DMS53 (cell line): Measurements from ENCODE around the gene SELE.

Experiments
- DNase-seq: peaks from one replicate; lab custom pipeline; 2025; lab: John Stamatoyannopoulos, UW

SELE gene, protein sequence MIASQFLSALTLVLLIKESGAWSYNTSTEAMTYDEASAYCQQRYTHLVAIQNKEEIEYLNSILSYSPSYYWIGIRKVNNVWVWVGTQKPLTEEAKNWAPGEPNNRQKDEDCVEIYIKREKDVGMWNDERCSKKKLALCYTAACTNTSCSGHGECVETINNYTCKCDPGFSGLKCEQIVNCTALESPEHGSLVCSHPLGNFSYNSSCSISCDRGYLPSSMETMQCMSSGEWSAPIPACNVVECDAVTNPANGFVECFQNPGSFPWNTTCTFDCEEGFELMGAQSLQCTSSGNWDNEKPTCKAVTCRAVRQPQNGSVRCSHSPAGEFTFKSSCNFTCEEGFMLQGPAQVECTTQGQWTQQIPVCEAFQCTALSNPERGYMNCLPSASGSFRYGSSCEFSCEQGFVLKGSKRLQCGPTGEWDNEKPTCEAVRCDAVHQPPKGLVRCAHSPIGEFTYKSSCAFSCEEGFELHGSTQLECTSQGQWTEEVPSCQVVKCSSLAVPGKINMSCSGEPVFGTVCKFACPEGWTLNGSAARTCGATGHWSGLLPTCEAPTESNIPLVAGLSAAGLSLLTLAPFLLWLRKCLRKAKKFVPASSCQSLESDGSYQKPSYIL

DNA sequence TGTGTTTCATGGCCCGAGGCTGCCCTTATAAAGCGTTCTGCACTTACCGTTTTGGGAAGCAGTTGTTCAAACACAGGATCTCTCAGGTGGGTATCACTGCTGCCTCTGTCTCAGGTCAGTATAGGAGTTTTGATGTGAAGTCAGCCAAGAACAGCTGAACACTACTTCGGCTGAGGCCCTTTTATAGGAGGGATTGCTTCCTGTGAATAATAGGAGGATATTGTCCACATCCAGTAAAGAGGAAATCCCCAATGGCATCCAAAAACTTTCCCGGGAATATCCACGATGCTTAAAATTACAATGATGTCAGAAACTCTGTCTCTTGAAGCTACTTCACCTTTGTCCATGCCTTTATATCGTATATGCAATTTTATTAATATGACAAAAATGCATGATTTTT lies at the start of gene SELE:
SELE (minus strand) TSS at position 156 of the 400 bp plus-strand sequence. CDS start 467 bp downstream, outside the sequence.
- no peak for DNase-seq

GRCh38 chr1:169782596-169782995 lies 48.7 kb upstream of the SELE start:
- DNase-seq: no peak

- DNase-seq: no peak
Observed at GRCh38 chr1:169779970-169780369, 46.1 kb upstream of the SELE start.

GRCh38 chr1:169779150-169779549 lies 45.3 kb upstream of the SELE start:
- no peak for DNase-seq

DNA sequence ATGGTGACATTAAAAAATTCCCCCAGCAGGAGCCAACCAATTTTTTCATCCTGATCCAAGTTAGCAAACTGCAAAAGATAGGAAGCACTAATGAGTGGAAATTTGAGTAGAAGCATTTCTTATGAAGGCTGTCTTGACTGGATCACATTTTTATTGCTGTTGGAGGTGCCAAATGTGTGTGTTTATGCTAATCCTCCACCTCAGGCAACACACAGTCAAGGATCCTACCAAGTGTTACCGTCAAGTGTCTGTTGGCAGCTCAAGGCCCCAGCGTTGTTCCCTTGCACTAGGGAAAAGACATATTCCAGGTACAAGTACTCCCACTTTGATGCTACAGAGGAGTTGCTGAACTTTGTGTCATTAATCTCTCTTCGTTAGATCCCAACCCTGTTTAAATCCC lies 42.6 kb upstream of the SELE start:
- DNase-seq: no peak

- DNase-seq: no peak
Observed at GRCh38 chr1:169768161-169768560, 34.3 kb upstream of the SELE start.

GRCh38 chr1:169765580-169766331 lies 31.9 kb upstream of the SELE start:
- no peak for DNase-seq

GRCh38 chr1:169764919-169765318 lies 31.0 kb upstream of the SELE start:
- no peak for DNase-seq

DNA sequence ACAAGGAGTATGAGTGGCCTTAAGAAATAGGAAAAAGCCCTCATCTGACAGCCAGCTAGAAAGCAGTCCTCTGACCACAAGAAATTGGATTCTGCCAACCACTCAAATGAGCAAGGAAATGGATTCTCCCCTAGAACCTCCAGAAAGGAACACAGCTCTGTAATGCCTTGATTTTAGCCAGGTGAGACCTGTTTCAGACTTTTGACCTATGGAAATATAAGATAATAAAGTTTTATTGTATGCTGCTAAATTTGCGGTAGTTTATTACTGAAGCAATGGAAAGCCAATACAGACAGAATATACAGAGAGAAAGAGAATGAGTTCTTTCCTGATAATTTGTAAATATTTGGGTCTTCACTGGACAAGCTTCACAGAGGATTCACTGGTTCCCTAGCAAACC lies 28.8 kb upstream of the SELE start:
- no peak for DNase-seq

GRCh38 chr1:169759038-169759437 lies 25.2 kb upstream of the SELE start:
- no peak for DNase-seq

GRCh38 chr1:169753549-169753948 lies 19.7 kb upstream of the SELE start:
- no peak for DNase-seq

GRCh38 chr1:169750041-169750440 lies 16.2 kb upstream of the SELE start:
- DNase-seq: no peak

DNA sequence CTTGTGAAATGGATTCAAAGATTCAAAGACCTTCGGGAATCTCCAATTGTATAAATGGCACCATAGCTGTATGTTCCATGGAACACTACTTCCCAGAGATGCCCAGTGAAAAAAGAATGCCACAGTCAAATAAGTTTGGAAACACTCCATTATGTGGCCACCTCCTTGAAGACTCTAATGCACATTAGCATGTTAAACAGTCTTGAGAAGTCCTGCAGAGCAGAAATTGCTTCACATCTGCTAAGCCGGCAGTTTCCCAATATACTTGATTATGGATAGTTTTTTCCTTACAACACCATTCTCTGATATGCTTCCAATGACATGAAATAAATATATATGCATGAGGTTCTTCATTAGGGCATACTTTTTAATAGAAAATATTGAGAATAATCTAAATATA lies 12.7 kb upstream of the SELE start:
- no peak for DNase-seq

- DNase-seq: no peak
Observed at GRCh38 chr1:169745015-169745861, 11.4 kb upstream of the SELE start.

GRCh38 chr1:169741666-169742394 lies 8.0 kb upstream of the SELE start:
- peak; percentile 19 for DNase-seq

- no peak for DNase-seq
Observed at GRCh38 chr1:169739980-169740379, 6.1 kb upstream of the SELE start.

DNA sequence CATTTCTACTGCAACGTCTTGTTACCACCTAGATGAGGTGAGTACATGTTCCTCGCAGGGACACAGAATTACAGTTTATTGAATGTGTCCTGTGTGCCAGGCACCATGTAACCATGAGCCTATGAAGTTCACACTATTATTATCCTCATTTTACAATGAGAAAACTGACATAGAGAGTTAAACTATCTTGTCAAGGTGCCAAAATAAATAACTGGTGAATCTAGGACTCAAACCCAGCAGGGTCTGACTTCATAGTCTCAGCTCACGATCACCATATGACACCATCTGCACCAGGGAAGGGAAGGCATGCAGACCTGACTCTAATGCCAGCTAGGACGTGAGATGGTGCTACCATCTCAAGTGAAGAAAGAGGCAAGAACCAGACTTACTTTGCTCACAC lies 2.4 kb downstream of the SELE start:
- no peak for DNase-seq

GRCh38 chr1:169729991-169730390 lies 3.9 kb downstream of the SELE start:
- DNase-seq: no peak

- DNase-seq: no peak
Observed at GRCh38 chr1:169727307-169727706, 6.6 kb downstream of the SELE start.

GRCh38 chr1:169726851-169727250 lies 7.0 kb downstream of the SELE start:
- no peak for DNase-seq

GRCh38 chr1:169725930-169726329 lies 7.9 kb downstream of the SELE start:
- no peak for DNase-seq
